GM18867 (cell line): Measurements from ENCODE around the gene DAB2IP.

Experiments used
- ATAC-seq: cut with Tn5 transposase; IDR thresholded peaks from one replicate; pipeline ENCODE4 v1.9.1; 2021; ENCODE audit warnings: mild to moderate bottlenecking, moderate library complexity; ENCODE audit not compliant: unreplicated experiment

Gene DAB2IP

DNA sequence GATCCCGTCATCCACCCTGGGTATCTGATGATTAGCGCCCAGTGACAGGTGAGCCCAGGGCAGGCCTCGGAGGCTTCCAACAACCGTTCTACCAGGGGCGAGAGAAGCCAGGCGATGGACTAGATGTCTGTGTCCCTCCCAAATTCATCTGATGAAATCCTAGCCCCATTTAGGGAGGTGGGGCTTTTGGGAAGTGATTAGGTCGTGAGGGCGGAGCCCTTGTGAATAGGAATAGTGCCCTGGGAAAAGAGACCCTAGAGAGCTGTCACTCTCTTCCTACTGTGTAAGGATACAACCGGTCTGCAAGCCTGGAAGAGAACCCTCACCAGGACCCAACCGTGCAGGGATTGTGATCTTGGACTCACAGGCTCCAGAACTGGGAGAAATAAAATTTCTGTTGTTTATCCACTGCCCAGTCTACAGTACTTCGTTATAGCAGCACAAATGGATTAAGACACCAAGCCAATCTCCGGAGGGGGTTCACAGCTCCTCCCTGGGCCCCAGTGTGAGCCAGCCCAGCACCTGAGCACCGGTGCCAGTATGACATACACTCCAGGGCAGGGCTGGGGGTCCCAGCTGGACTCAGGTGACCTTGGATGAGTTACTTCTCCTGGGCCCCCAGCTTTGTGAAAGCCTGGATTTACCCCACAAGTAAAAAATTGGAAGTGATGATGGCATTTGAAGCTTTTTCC lies 162.2 kb downstream of the DAB2IP start:
- ATAC-seq = no peak

DNA sequence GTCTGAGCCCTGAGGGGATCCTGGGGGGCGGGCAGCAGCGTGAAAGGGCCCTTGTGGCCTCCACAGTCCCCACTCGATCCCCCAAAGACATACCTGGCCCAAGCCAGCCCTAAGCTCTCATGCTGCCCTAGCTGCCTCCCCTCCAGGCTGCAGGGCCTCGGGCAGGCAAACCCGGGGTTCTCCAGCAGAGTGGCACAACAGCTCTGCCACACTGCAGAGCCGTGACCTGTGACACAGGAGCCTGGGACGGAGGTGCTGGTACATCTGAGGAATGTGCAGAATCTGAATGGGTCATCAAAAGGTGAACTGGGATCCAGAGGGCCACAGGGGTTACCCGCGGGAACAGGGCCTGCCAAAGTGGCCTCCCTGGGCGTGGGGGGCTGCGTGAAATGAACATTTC lies 163.2 kb downstream of the DAB2IP start:
- no peak for ATAC-seq

DNA sequence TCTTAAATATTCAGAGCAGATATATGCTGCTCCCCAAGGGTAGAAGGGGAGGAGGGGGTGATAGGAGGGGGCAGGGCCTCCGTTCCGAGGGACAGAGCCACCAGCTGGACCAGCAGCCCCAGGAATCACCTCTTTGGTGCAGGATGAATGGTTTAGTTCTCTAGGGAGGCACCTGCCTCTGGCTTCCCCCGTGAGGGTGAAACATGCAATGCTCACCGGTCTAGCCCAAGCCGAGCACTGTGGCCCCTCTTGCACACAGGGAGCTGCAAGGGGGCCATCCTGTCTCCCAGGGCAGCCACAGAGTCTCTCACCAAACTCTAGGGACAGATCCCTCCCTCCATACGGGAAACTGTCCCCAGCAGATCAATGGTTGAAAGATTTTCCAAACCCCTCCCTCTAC lies 163.7 kb downstream of the DAB2IP start:
- ATAC-seq = no peak

DNA sequence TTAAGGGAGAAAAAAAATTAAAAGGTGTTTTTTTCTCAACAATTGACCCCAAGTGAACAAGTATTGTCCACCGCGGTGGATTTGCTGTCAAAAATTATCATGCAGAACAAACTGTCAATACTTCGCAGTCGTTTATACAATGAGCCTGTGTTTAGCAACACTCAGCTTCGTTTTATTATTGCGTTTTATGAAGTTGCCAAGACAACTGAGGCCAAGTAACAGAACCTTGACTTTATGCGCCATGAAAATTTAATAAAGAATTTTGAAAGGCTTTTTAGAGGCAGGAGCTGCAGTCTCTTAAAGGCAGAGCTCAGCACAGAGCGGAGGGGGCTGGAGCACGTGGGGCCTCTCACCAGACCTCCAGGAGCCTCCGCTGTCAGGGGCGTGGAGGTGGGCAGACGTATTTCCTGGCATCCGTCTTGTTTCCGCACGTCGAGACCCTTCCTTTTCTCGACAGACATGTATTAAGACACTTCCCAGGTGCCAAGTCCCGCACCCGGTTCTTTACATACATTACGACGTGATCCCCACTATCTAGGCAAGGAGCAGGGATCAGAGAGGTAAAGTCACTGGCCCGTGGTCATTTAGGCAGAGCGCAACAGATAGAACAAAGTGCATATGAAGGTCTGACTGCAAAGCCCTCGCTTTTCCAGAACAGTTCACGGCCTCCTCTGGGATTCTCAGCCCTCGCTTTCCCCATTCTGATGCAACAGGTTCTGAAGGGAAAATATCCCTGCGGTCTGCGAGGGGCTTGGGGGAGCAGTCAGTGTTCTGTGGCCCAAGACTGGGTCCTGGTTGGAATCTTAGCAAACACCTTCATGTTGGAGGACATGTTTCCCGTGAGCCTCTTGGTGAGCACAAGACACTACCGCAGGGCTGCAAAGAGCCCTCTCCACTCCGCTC lies 164.4 kb downstream of the DAB2IP start:
- ATAC-seq = no peak

DNA sequence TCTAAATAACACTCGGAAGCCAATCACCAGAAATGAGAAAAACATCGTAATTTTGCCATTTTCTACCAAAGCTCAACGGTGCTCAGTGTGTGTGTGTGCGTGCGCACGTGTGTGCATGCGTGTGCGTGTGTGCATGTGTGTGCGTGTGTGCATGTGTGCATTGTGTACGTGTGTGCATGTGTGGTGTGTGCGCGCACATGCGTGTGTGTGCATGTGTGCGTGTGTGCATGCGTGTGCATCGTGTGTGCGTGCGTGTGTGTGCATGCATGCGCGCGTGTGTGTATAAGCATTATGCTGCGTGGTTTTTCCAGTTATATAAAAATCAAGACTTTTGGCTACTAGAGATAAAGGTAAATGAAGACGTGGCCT lies 165.0 kb downstream of the DAB2IP start:
- ATAC-seq = no peak

DNA sequence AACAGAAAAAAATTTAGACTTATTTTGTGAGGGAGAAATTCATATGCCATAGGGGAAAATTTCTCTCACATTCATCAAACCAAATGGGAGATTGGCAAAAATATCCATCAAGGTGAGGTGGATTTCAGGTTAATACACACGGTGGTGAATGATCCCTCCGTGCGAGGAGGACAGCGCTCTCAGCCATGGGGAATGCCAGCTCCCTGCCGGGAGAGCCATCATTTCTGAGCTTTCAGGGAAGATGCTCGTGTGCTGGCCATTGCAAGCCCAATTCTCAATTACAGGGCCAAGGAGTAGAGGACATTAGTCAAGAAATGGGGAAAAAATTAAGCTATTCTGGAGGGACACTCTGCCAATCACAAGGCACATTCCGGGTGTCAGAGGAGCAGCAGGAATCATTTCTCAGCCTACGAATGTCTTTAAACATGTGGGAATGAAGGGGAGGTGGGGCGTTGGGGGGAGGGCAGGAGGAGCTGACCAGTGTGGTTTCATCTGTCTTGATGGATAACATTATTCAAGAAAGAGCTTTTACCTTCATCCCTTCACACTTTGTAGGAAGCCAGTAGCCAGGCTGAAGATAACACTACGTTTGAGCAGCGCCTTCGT lies 165.5 kb downstream of the DAB2IP start:
- no peak for ATAC-seq

DNA sequence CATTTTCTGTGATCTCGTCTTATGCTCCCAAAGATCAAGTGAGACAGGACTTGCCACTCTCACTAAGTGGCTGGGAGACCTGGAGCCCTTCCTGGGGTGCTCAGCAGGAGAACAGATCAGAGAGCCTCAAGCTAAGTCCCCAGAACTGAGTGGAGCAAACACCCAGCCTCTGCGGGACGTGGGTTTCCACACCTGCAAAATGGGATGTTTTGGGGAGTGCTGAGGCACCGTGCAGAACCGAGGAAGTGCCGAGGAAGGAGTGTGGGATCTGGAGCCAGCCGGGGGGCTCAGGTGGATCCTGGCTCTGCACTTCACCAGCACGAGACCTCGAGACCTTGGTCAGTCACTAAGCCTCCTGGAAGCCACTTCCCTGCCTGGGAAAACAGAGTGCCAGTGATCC lies 166.0 kb downstream of the DAB2IP start:
- no peak for ATAC-seq

DNA sequence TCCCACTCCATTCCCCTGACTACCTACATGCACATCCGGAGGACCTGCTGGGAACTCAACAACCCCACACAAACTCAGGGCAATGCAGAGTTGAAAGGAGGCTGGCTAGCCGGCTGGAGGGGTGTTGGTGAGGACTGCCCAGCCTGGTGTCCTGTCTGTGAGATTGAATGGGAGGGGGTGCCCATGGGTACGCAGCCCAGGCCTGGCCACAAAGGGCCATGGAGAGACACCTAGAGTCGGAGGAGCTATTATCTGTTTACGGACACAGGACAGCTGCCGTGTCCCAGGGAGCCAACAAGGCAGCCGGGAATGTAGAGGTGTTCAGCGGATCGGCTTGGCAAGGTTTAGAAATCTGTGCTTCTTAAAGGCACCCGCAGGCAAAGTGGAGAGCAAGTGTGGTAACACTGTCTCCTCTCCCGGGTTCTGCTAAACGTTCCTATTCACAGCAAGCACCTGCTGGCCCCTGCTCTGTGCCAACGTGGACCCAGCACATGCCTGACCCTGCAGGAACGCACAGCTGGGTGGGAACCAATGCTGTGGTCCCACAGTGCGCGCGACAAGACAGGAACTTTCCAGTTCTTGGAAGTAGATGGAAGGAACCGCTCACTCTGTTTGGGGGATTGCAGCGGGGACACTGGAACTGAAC lies 166.7 kb downstream of the DAB2IP start:
- ATAC-seq = no peak

DNA sequence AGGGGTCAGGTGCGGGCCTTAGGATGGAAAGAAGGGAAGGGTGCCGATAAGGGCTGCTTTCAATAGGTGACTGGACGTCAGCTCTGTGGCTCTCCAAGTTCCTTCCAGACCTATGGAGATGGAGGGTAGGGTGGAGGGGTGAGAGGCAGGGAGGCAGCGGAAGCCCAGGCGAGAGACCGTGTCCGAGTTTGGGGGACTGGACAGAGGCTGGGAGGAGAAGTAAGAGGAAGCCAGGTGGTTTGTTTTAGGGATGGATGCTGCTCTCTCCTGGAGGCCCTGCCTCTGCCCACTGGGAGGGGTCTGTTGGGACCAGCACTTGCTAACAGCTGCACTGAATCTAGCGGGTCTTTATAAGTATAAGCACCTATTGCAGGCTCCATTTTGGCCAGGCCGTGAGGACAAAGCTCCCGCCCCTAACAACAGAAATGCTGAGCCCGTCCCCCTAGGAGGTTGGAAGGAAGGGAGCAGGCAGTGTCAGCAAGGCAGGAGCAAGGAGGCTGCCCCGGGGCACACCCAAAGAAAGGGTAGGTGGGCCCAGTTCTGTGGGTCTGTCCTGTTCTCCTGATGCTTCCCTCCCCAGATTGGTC lies 167.5 kb downstream of the DAB2IP start:
- no peak for ATAC-seq

DNA sequence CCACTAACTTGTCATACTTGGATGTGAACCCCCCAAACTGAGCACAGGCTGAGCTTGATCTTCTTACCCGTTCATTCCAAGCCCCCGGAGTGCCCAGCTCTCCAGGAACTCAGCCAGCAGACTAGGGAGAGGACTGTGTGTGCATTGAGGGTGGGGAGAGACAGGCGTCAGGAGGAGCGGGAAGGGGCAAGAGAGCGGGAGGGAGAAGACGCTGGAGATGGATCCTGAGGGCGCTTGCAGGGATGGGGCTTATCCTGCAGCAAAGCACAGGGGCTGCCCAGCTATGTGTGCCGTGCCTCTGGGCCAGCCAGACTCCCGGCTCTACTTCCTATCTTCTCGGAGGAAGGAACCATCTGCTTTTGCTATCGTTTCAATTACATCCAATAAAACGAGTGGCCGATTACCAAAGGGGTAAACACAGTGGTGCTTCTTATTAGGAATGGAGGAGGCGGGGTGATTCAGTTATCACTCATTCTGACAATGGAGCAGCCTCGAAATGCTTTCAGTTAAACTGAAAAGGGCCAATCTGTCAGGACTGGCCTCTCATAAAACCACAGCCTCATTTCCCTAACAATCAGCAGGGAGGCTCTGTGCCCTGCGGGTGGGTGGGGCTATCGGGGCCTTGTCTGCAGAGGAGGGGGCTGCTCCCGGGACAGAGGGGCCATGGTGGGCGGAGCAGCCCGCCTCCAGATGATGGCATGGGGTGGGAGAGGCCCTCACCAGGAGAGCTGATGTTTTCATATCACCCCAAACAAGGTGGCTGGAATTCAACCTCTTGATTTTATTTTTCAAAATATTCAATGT lies 168.2 kb downstream of the DAB2IP start:
- ATAC-seq = no peak

DNA sequence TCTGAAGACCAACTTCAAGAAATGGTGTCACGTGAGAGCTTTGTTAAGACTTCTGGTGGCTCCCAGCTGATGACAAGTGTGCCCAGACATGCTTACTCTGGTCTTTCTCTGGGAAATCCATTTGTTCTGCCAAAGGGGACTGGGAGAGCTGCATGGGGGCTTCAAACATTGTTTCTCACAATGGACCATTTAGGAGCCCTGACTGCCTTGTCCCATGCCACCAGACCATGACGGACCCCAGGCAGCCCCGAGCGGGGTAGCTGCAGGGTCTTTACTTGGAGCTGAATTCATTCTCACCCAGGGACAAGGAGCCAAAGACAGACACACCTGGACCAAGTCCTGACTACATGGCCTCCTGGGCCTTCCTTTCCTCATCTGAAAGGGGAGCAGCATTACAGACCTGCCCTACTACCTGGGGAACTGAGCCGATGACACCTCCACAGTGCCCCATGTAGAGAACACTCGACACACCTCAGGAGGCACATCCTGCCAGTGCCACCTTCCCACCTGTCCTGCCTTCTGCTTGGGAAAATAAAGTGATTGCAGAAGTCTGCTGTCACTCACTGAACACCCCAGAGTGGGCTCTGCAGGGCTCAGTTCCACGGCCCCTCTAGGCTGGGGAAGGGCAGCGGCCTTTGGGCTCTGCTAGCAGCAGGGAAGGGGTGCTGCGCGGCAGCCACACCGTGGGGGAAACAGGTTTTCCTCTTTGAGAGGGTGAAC lies 169.0 kb downstream of the DAB2IP start:
- no peak for ATAC-seq

DNA sequence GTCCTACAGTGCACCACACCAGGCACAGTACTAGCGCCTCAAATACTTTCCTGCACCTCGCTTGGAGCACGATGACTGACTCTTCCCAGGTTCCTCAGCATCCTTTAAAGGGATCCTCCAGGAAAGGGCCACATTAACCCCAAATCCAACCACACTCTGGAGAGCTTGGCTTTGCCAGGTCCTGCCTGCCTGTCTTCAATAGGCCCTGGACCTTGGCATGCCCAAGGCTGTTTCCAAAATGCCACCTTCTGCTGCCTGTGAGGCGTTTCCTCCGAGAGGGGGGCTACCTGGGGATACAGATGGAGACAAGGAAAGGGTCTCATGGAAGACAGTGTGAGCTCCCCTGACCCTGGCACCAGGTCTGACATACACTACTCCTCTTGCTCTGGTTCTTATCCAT lies 169.9 kb downstream of the DAB2IP start:
- ATAC-seq = no peak

DNA sequence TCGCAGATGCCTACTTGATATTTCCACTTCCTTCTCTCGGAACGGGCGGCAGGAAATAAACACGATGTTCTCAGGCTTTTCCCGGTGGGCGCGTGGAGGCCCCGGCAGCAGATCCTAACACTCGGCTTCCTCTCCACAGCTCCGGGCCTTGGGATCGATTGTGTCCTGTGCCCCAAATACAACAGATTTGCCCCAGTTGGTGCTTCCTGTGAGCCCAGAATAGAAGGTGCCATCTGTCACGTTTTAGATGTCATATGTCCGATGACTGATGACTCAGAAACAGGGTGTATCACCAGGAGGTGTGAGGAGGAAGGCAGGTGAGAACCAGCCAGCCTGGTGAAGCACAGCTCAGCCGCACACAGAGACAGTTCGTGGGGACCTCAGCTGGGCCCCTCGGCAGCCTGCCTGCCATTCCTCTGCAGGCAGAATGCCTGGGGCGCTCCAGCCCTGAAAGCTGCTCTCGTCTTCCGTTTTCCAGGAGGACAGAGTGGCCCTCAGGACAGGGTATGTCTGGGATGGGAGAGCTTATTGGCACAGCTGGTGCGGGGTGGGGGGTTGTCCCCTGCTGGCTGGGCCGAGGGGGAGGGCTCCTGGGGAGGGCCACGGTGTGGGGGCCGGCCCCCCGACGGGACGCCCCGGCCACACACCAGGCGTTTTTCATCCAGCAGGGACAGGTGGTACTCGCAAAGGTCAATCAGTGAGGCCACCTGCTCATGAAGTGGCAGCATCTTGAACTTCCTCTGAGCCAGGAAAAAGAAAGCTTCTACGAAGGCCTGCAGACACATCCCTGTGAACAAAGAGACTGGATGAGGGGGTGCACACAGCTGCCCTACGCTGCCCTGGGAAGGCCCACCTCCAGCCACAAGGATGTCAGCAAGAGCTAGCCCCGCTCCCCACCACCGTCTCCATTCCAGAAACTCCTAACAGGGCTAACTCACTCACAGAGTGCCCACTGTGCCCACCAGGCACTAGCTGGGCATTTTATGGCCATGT lies 171.0 kb downstream of the DAB2IP start:
- ATAC-seq = no peak

DNA sequence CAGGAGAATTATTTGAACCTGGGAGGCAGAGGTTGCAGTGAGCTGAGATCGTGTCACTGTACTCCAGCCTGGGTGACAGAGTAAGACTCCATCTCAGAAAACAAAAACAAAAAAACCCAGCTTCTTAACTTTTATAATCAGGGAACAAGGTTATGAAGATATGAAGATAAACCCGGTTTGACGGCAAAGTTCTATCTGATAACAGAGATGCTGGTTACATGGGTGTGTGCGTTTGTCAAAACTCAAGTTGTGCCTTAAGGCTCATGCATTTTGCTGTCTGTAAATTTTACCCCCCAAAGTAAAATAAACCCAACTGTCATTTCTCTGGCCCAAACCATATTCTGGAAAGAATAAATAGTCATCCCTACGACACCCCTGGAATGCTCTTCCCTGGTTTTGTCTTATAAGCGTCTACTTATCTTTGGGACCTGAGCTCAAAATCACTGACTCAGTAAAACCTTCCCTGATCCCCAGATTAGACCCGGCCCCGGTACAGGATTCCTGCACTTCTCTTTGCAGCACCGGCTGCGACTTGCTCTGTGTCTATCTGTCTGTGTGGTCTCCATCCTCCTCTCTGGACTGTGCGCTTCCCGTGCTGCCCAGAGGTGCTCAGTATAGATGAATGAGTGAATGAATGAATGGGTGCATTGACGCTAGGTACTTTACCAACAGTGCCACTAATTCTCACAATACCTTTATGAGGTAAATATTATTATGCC lies 172.2 kb downstream of the DAB2IP start:
- ATAC-seq = no peak

DNA sequence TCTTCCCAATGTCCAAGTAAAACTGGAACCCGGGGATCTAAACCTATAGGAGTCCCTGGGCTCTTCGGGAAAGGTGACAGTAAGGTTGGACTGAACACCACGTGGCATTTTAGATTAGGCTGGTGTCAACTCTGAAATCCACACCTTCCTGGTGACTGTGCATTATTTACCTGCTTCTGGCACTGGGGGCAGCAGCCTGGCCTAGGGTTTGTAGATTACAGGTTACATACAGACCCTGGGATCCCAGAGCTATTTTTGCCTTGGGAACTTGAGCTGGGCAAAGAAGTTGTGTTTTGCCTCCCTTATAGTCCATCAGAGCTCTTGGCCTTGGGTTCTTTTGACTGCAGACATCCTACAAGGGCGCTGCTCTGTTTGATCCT lies 173.2 kb downstream of the DAB2IP start:
- ATAC-seq = no peak

DNA sequence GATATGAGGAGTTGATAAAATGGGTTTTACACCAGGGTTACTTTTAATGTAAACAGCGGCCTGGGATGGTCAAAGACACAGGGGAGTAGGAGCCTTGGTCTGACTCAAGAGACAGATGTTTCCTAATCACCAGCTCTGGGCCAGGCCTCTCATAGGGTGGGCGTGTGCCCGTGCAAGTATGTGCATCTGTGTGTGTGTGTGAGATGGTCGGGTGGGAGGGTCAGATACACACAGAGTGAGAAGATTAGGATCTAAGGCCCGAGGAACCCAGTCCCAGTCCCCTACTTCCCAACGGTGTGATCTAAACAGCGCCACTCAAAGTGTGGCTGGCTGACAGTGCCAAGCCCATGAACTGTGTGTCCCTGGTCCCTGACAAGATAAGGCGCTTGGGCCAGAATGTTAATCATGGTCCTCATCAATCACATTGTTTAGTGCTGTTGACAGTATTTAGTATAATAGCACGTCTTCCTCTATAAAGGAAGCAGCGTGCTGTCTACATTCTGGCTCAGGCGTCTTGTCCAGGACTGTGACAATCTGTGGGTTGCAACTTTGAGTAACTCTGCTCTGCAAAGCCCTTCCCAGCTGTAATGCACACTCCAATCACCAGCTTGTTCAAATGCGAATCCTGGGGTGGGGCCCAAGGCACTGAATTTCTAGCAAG lies 173.7 kb downstream of the DAB2IP start:
- ATAC-seq = no peak

DNA sequence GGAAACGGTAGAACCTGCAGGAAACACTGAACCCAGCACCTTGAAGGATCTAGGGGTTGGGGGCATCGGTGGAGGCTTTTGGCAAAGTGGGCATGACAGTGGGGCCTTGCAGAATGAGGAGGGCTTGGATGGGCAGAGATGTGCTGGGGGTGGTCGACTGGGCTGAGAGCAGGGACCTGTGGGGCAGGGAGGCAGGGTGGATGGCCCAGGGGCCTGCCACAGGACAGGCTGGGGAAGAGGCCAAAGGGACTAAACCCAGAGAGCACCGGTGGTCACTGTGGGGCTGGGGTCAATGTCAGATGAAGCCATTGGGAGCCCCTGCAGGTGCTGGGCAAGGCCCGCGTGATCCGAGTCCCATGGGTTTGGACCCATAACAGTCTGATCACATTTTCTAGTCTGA lies 175.3 kb downstream of the DAB2IP start:
- ATAC-seq = no peak
